GM23248 (cell line): ENCODE data around the gene CRTC2.

Source experiments
- EZH2 ChIP-seq: fragments of 200-600 bp; sonication (generic); IDR thresholded peaks from 2 replicates; pipeline ENCODE4 v1.6.1; 2018; ENCODE audit warnings: antibody characterized with exemption, mild to moderate bottlenecking; ENCODE audit not compliant: insufficient read depth, poor library complexity, severe bottlenecking
- EZH2phosphoT487 ChIP-seq: fragments of 200-600 bp; sonication (generic); IDR thresholded peaks from 2 replicates; pipeline ENCODE4 v1.6.1; 2018; ENCODE audit warnings: antibody characterized with exemption, moderate library complexity, mild to moderate bottlenecking, low read depth; ENCODE audit not compliant: insufficient read depth

DNA sequence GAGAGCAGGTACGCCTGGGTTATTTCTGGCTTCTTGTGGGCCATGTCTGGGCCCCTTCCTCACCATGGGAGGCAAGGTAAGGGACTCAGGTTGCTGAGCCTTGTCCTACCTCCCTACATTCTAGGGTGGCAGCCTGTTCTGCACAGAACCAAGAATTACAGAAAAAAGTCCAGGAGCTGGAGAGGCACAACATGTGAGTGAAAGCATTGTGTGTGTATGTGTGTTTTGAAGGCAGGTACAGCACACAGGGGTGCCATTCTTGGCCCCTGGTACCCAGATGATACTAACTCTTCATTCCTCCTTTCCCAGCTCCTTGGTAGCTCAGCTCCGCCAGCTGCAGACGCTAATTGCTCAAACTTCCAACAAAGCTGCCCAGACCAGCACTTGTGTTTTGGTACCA, 14.7 kb upstream of the CRTC2 start:
- no peak for TF ChIP-seq EZH2
- TF ChIP-seq EZH2phosphoT487 = no peak
